SIG-M5 treated with dmso at 0.1 percent for 504 hours (cell line): ENCODE results near the gene RALGAPA2.

ENCODE experiments used
- DNase-seq: peaks from one replicate; lab custom pipeline; 2025; ENCODE audit not compliant: unreplicated experiment; lab: John Stamatoyannopoulos, UW

RALGAPA2 gene

DNA sequence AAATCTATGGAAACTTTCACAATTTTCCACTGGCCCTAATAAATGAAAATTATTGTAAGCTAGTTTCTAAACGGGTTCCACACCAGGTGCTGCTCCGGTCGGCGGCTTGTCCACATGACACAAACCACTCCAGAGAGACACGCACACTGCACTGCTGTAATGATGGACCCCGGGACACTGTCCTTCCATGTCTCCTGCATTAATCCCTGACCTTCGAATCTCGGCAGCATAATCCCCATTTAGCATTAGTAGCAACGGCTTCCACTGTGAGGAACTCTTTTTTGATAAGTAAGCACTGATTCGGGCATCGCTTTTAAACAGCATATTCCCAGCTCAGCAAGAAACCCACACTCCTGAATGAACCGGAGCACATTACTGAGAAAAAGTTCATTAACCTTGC, 301.0 kb downstream of the RALGAPA2 start:
- no peak for DNase-seq

GRCh38 chr20:20410678-20411077, 301.8 kb downstream of the RALGAPA2 start:
- no peak for DNase-seq

DNA sequence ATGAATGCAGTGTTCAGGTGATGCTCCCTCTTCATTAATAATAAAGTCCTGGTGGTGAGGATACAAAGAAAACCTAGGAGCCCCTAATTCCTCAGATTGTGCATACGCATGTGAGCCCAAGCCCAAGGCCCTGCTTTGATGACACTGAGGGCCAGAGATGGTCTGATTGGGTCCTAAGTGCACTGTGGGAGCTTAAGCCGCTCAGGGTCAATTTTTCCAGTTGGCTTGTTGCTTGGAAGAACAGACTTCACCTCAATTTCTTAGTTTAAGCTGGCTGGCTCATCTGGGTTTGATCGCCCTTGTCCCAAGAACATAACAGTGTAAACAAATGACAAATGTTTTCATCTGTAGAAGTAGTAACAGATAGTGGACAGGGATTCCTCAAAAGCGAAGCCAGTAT, 303.1 kb downstream of the RALGAPA2 start:
- DNase-seq = no peak

- peak; percentile 30 for DNase-seq
Measured at GRCh38 chr20:20407891-20408805, 304.3 kb downstream of the RALGAPA2 start.

DNA sequence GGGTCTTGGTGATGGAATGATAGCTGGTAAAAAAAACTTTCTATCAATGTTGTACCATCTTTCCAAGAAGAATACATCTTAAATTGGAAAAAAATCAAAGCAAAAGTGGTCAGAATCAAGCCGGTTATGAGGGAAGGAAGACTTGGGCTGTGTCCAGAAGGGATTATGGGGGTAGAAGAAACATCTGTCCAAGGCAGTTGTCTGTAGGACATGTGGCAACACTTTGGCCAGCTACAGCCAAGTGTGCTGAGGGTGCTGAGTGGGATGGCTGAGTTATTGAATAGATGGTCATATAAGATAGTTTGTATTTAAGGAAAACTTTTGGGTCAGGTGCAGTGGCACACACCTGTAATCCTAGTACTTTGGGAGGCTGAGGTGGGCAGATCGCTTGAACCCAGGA, 306.1 kb downstream of the RALGAPA2 start:
- DNase-seq = no peak

GRCh38 chr20:20405623-20406022, 306.8 kb downstream of the RALGAPA2 start:
- DNase-seq = no peak

DNA sequence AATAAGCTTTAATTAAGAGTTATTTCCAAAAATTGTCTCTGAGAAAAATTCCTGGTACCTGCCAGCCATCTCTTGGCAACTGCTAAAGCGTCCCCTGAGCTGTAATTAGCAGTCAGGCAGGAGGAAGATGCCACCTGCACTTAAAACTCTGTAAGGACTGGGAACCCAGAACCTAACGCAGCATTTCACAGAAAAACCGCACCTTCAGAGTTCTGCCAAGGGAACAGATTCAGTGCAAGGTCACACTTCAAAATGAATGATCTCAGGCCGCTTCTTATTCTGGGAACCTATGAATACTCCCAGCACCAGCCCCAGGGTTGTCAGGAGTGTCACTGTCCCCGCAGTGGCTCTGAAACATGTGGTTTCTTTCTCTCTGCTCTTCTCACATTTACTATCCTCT, 307.8 kb downstream of the RALGAPA2 start:
- no peak for DNase-seq

- no peak for DNase-seq
Measured at GRCh38 chr20:20401991-20402390, 310.5 kb downstream of the RALGAPA2 start.

GRCh38 chr20:20399531-20400500, 312.6 kb downstream of the RALGAPA2 start:
- DNase-seq = no peak

GRCh38 chr20:20398123-20398522, 314.3 kb downstream of the RALGAPA2 start:
- DNase-seq = no peak

DNA sequence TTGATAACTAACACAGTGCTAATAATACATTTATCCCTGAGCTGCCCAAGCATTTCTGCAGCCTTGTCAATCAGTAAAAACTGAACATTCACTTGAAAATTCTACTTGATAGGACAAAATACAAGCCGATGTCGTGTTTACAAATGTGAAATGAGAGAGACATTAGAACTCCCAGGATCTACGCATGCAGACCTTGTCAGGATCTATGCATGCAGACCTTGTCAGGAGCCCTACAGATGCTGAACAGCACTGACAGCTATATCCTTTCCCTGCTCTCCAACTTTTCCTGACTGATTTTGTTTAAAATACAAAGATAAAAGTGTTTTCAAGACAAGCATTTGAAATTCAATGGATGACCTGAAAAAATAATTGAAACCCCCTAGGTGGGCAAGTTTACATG, 315.6 kb downstream of the RALGAPA2 start:
- DNase-seq = no peak

DNA sequence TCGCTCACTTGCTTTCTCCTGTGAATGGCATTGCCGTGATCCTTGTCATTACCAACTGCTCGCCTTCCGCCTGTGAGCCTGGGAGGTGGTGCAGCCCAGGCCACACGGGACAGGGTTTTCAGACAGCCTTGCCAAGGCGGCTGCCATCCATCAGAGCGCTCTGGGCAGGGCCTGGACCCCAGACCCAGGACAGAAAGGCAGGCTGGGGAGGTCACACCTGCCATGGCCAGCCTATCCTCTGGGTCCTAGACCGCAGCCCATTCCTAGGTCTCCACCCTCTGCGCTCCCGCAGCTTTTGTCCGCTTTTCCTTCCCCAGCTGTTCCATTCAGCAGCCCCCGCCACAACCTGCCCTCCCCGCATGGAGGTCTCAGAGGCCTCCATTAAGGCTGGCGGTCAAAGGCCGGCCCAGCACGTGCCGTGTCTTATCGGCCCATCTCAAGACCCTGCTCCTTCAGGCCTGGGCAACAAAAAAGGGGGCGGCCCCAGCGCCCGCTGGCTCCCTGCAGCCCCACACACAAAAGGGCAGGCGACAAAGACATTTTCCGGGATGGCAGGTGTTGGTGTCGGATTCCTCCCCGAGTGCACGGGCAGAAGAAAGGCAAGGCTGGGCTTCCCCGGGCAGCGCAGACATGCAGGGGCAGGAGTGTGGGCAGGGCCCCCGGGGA, 316.4 kb downstream of the RALGAPA2 start:
- DNase-seq = no peak

DNA sequence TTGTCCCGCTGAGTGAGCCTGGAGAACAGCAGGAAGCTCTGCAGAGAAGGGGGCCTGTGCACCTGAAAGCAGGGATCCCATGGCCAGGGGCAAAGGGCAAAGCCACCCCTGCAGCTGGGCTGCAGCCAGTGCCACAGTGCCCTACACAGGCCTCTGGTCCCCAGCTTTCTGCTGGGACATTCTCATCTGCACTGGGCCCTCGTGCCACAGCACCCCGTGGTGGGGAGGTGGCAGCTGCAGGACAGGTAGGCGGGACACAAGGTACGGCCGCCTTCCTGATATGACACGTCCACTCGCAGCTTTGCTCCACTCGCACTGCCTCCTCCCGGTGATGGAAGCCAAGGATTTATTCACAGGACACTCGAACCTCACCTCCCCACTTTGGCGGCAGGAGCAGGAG, 317.4 kb downstream of the RALGAPA2 start:
- no peak for DNase-seq

GRCh38 chr20:20393207-20394120, 319.0 kb downstream of the RALGAPA2 start:
- DNase-seq = peak; percentile 84

DNA sequence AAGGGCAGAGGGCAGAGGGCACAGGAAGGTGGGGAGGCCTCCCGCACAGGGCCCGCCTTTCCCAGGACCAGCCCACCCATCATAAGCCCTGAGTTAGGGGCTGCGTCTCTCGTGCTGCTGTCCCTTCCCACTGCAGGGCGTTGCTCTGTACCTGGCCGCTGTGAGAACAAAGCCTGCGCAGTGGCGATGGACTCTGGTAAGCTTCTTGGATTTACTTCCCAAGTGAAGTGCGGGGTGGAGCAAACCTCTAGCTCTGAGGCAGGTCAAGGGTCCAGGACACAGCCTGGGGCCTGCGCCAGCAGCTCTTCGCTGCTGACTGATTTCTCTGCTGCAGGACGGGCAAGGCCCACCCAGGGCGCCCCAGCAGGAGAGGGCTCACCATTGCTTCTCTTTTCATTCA, 320.7 kb downstream of the RALGAPA2 start:
- no peak for DNase-seq

GRCh38 chr20:20391115-20391514, 321.3 kb downstream of the RALGAPA2 start:
- DNase-seq = no peak

GRCh38 chr20:20390393-20390792, 322.1 kb downstream of the RALGAPA2 start:
- no peak for DNase-seq

- DNase-seq = no peak
Measured at GRCh38 chr20:20386192-20386591, 326.3 kb downstream of the RALGAPA2 start.

DNA sequence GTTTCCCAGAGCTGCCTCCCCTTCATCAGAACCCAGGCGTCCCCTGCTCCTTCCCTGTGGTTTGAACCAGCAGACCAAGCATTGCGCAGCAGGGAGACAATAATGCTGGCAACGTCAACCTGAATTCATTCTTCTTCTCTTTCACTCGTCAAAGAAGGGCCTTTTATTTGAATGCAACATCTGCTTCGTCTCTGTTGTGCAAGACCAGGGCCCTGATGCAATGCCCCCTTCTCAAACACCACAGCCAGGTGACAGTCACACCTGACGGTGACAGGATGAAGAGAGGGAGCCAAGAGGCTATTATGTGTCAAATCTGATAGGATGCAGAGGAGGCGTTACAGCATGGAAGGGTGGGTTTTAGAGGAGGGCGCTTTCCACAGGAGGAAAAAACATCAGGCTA, 336.6 kb downstream of the RALGAPA2 start:
- DNase-seq = no peak

DNA sequence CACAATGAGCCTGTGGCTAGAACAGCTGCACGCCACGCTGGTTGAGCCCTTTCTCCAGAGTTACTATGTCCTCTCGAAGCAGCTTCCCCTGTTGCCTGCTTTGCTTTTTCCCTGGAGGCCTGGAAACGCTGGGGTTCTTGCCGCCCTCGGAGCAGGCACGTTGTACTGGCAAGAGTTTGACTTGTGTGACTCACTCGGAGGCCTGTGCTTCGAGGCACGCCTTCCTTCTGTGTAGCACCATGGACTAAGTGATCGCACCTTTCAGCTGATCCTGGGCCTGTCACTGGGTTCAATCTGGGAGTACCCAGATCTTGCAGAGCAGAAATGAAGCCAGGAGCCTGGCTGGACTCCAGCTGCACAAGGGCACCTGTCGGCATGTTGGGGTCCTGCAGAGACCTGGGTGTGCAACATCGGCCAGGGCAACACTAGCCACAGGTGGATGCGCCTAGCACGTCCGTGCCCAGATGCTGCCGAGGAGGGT, 339.3 kb downstream of the RALGAPA2 start:
- no peak for DNase-seq
